HG03135 (cell line): ENCODE results near the gene ZCWPW1.
"Not testable (repeated sequence)": the region's sequence is repeated elsewhere in the genome, so short reads cannot be mapped to it uniquely, and the experiment has no call there.

Source experiments
- ATAC-seq: cut with Tn5 transposase; IDR thresholded peaks from one replicate; pipeline ENCODE4 v1.9.1; 2021; ENCODE audit warnings: mild to moderate bottlenecking, moderate library complexity; ENCODE audit not compliant: unreplicated experiment

The ZCWPW1 gene

DNA sequence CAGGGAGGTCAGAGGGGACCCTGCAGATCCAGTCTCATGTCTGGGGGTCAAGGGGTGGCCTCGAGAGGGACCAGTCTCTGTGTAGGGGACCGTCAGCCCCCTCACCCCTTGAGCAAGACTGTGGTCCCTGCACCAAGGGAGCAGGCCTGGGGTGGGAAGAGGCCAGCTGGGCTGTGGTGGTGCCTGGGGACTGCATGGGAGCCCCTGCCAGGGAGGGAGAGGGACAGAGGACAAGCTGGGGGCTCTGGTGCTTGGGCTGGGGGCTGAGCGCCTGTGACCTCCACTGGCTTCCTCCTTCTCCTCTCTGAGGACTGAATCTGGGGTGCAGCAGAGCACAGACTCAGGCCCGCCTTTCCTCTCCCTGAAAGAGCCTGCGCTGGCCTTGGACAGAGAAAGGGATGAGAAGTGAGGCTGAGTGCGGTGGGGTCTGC is 71.4 kb downstream of the ZCWPW1 start:
- no peak for ATAC-seq

DNA sequence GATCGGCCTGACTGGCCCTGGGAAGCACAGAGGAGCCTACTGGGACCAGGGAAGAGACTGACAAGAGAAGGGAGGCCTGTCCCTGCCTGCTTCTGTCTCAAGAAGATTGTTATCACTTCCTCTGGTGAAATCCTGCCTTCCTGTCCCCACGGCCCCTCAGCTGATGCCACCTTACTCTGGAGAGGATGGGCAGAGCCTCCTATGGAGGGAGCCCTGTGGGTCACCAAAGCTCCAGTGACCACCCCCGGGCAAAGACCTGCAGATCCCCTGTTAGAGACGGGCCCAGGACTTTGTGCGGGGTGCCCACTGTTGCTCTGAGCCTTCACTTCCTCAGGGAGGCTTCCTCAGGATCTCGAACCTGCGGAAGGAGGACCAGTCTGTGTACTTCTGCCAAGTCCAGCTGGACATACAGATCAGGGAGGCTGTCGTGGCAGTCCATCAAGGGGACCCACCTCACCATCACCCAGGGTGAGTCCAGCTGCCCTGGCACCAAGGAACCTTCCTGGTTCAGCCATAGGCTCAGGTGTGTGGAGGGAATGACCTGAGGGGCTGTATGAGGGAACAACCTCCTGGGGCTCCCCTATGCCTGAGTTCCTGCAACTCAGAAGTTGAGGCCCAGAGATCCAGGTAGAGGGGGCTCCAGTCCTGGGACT is 72.0 kb downstream of the ZCWPW1 start:
- no peak for ATAC-seq

DNA sequence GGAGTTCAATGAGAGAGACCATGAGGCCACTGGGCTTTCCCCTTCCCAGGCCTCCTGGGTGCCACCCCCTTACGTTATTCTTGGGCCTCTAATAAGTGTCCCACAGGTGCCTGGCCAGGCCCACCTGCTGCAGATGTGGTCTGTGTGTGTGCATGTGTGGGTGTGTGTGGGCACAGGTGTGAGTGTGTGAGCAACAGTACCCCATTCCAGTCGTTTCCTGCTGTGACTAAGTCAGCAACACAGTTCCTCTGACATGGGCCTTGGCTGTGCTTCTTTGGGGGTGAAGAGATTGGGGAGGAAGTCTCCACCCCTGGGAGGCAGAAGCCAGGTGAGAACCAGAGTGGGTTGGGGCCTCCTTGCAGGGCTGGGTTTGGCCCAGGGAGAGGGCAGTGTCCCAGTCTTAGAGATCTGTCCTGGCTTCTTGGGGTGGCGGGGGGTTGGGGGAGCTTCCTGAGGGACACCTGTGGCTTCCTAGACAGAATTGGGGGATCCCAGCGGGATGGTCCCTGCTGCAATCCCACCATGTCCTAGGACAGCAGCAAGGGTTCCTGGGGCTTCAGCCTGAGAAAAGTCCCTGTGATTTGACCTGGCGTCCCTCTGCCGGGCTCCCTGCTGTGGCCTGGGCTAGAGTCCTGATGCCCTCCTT is 74.7 kb downstream of the ZCWPW1 start:
- ATAC-seq, result no peak

DNA sequence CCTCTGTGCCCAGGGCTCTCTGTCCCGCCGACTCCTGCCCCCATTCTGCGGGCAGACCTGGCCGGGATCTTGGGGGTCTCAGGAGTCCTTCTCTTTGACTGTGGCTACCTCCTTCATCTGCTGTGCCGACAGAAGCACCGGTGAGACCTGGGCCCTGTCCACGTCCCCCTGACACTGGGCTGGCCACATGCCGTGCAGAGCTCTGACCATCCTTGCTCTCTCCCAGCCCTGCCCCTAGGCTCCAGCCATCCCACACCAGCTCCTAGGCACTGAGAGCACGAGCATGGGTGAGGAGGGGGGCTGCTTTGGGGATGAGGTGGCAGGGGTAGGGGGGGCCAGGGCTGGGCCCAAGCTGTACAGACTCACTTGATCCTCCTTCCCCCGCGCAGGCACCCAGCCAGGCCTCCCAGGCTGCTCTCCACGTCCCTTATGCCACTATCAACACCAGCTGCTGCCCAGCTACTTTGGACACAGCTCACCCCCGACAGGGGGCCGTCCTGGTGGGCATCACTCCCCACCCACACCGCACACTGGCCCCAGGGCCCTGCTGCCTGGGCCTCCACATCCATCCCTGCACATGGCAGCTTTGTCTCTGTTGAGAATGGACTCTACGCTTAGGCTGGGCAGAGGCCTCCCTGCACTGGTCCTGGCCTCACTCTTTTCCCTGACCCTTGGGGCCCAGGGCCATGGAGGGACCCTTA is 75.4 kb downstream of the ZCWPW1 start:
- no peak for ATAC-seq

DNA sequence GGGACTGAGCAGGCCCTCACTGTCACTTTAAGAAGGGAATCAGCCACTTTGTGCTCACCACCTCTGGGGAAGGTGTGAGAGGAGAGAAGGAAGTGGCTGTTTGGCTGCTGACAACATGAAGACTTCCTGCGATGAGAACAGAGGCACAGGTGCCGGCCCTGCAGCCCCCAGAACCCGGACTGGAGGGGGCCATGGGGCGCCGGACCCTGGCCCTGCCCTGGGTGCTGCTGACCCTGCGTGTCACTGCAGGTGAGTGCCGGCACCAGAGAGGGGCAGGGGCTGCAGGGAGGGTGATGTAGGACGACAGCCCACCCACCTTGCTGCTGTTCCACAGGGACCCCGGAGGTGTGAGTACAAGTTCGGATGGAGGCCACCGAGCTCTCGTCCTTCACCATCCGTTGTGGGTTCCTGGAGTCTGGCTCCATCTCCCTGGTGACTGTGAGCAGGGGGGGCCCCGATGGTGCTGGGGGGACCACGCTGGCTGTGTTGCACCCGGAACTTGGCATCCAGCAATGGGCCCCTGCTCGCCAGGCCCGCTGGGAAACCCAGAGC is 76.2 kb downstream of the ZCWPW1 start:
- not testable (repeated sequence) for ATAC-seq

DNA sequence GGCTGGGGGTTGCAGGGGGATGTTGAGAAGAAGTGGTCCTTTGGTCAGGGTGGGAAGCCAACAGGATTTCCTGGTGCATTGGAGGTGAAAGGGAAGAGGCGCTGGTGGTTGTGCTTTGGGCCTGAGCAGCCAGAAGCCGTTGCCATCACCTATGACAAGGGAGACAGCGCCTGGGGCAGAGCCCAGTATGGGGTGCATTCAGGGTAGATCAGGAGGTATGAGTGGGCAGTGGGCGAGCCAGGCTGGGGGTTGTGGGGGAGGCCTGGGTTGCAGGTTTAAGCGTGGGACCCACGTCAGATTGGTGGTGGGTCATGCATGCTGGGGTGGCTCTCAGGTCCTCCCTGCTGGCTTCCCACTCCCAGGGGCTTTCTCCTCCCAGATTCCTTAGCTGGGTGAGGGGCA is 76.8 kb downstream of the ZCWPW1 start:
- no peak for ATAC-seq
